Posterior cingulate gyrus (tissue), 11 donors: Measurements from ENCODE around the gene KIF13A.

Source experiments
- DNase-seq, 10 donors: peaks; one replicate each; pipeline versions ENCODE4 v3.0.0 to v3.0.0-alpha.2; 2020 to 2021; ENCODE audit warnings: mixed read lengths in 3 of 10
- intact Hi-C: fragments of 100-400 bp; cut with DNase I; formaldehyde crosslinking; loops from one replicate; pipeline ENCODE4 v1.15.1; 2023

Gene KIF13A

GRCh38 chr6:17881085-17881858 is 106.2 kb downstream of the KIF13A start:
- intact Hi-C loops, result no loop called here

GRCh38 chr6:17879184-17879583 is 108.3 kb downstream of the KIF13A start:
- DNase-seq, result no peak
- intact Hi-C loops, result no loop called here

More at GRCh38 chr6:17881085-17881858, 106.2 kb downstream of the KIF13A start:
- DNase-seq, result peak in 1 of 10 donors; percentile 69

- intact Hi-C loops, result no loop called here
- no peak for DNase-seq
Measured at GRCh38 chr6:17878734-17879133, 108.7 kb downstream of the KIF13A start.

- DNase-seq, result no peak
- intact Hi-C loops, result no loop called here
Measured at GRCh38 chr6:17877895-17878440, 109.5 kb downstream of the KIF13A start.

GRCh38 chr6:17877196-17877894 is 110.1 kb downstream of the KIF13A start:
- intact Hi-C loops, result no loop called here
- DNase-seq, result no peak

GRCh38 chr6:17874753-17875152 is 112.7 kb downstream of the KIF13A start:
- DNase-seq, result no peak
- intact Hi-C loops, result no loop called here

- intact Hi-C loops, result no loop called here
- DNase-seq, result no peak
Measured at GRCh38 chr6:17872908-17873307, 114.5 kb downstream of the KIF13A start.

GRCh38 chr6:17871836-17872235 is 115.6 kb downstream of the KIF13A start:
- intact Hi-C loops, result no loop called here
- DNase-seq, result no peak

- intact Hi-C loops, result no loop called here
- DNase-seq, result no peak
Measured at GRCh38 chr6:17871189-17871519, 116.3 kb downstream of the KIF13A start.

GRCh38 chr6:17870300-17871188 is 116.9 kb downstream of the KIF13A start:
- intact Hi-C loops, result no loop called here
- DNase-seq, result no peak

GRCh38 chr6:17869753-17870050 is 117.7 kb downstream of the KIF13A start:
- DNase-seq, result no peak
- intact Hi-C loops, result no loop called here

GRCh38 chr6:17869010-17869752 is 118.3 kb downstream of the KIF13A start:
- no peak for DNase-seq
- intact Hi-C loops, result no loop called here

GRCh38 chr6:17867880-17868279 is 119.6 kb downstream of the KIF13A start:
- intact Hi-C loops, result loop anchor here (2.0 kb wide), 1 partner anchor 119 kb away; the partner anchor contains the start of gene KIF13A
- DNase-seq, result no peak

- intact Hi-C loops, result loop anchor here (2.0 kb wide), 1 partner anchor 120 kb away; the partner anchor contains the start of gene KIF13A
- peak in 6 of 10 donors; percentile 28 to 88 (median 52) for DNase-seq
Measured at GRCh38 chr6:17866876-17867444, 120.5 kb downstream of the KIF13A start.

- DNase-seq, result peak; percentile 45 to 95 (median 63)
- intact Hi-C loops, result loop anchor here (2.0 kb wide), 1 partner anchor 121 kb away; the partner anchor contains the start of gene KIF13A
Measured at GRCh38 chr6:17865798-17866725, 121.4 kb downstream of the KIF13A start.

- no peak for DNase-seq
- intact Hi-C loops, result no loop called here
Measured at GRCh38 chr6:17865243-17865642, 122.2 kb downstream of the KIF13A start.

GRCh38 chr6:17863901-17864754 is 123.3 kb downstream of the KIF13A start:
- intact Hi-C loops, result no loop called here
- DNase-seq, result peak in 8 of 10 donors; percentile 37 to 94 (median 55)

GRCh38 chr6:17861361-17861760 is 126.1 kb downstream of the KIF13A start:
- intact Hi-C loops, result no loop called here
- DNase-seq, result no peak
